Activated naive CD4-positive, alpha-beta T cell treated with anti-CD3 and anti-CD28 coated beads for 36 hours (primary cell): ENCODE data around the gene PDE2A. TPM values are rescaled to one million over a fixed set of nuclear protein-coding genes. Genes with fewer than 3 reads are reported as not detected.

Source experiments
- CTCF ChIA-PET: fragments of 350-600 bp; sonication (Branson Sonifier 250); formaldehyde crosslinking; loops from one replicate; lab custom pipeline; 2021; ENCODE audit warnings: antibody characterized with exemption; lab: Charles Lee
- DNase-seq: peaks from one replicate; pipeline ENCODE4 v3.0.0-alpha.2; 2020
- H3K27ac Mint-ChIP-seq: one replicate; pipeline ENCODE4 v1.8.0; 2021; ENCODE audit warnings: mild to moderate bottlenecking, mixed read lengths
- H3K27me3 Mint-ChIP-seq: one replicate; pipeline ENCODE4 v1.8.0; 2021; ENCODE audit warnings: low read depth, mixed read lengths
- H3K36me3 Mint-ChIP-seq: one replicate; pipeline ENCODE4 v1.8.0; 2021; ENCODE audit warnings: low read depth, mixed read lengths
- H3K4me1 Mint-ChIP-seq: one replicate; pipeline ENCODE4 v1.8.0; 2021; ENCODE audit warnings: low read depth, mixed read lengths
- H3K4me3 Mint-ChIP-seq: one replicate; pipeline ENCODE4 v1.8.0; 2021; ENCODE audit warnings: mild to moderate bottlenecking, moderate library complexity, mixed read lengths
- H3K9me3 Mint-ChIP-seq: one replicate; pipeline ENCODE4 v1.8.0; 2021; ENCODE audit warnings: mixed read lengths
- intact Hi-C: fragments of 100-400 bp; cut with micrococcal nuclease; formaldehyde crosslinking; loops from one replicate; pipeline ENCODE4 v1.15.1; 2023
- total RNA-seq, 2 experiments: library from RNA; stranded (reverse); gene quantifications; one replicate each; pipeline ENCODE4 v1.2.3, GENCODE V29; 2021

The PDE2A gene
- total RNA-seq, 2 experiments from 2014 or later = 0.69 to 1.1 TPM

- Mint-ChIP-seq H3K4me1 (no peaks in the 10 kb centered on the region), H3K27ac (no peak overlapping the region), H3K27me3 (peaks cover 10% of the 10 kb centered on the region), H3K9me3 (no peaks in the 10 kb centered on the region), H3K4me3 (no peak overlapping the region), H3K36me3 (no peaks in the 10 kb centered on the region)
- DNase-seq = no peak
- intact Hi-C loops = loop anchor here (5.0 kb wide), 1 partner anchor 112 kb away; the partner anchor contains the start of gene STARD10
- CTCF ChIA-PET = interaction anchor here (0.6 to 4.9 kb wide), 4 partner anchors 13 to 135 kb away, joined by 3 to 58 read pairs (median 5); no protein-coding TSS in a partner anchor
Measured at GRCh38 chr11:72680624-72681158, 6.5 kb upstream of the PDE2A start.

- Mint-ChIP-seq H3K9me3 (no peaks in the 10 kb centered on the region), H3K27ac (no peak overlapping the region), H3K4me1 (no peaks in the 10 kb centered on the region), H3K36me3 (no peaks in the 10 kb centered on the region), H3K27me3 (peaks cover 15% of the 10 kb centered on the region), H3K4me3 (no peak overlapping the region)
- no peak for DNase-seq
- CTCF ChIA-PET = interaction anchor here (1.0 to 1.9 kb wide), 2 partner anchors 12 to 88 kb away, joined by 5 read pairs; no protein-coding TSS in a partner anchor
- intact Hi-C loops = loop anchor here (5.0 kb wide), 1 partner anchor 112 kb away; the partner anchor contains the start of gene STARD10
Measured at GRCh38 chr11:72679869-72680268, 5.6 kb upstream of the PDE2A start.

- no peaks in the 10 kb centered on the region for H3K9me3 Mint-ChIP-seq
- no peak overlapping the region for H3K27ac Mint-ChIP-seq
- H3K4me3 Mint-ChIP-seq = no peak overlapping the region
- intact Hi-C loops = no loop called here
- DNase-seq = no peak
- no peaks in the 10 kb centered on the region for H3K4me1 Mint-ChIP-seq
- H3K36me3 Mint-ChIP-seq = no peaks in the 10 kb centered on the region
- CTCF ChIA-PET = interaction anchor here (0.6 to 1.5 kb wide), 2 partner anchors 35 to 133 kb away, joined by 5 to 8 read pairs; no protein-coding TSS in a partner anchor
- H3K27me3 Mint-ChIP-seq = peaks cover 27% of the 10 kb centered on the region
Measured at GRCh38 chr11:72678524-72678923, 4.3 kb upstream of the PDE2A start.

GRCh38 chr11:72676861-72677341 is 2.7 kb upstream of the PDE2A start:
- intact Hi-C loops = no loop called here
- Mint-ChIP-seq H3K36me3 (no peaks in the 10 kb centered on the region), H3K27me3 (peaks cover 41% of the 10 kb centered on the region), H3K27ac (no peak overlapping the region), H3K4me1 (no peaks in the 10 kb centered on the region), H3K9me3 (no peaks in the 10 kb centered on the region), H3K4me3 (no peak overlapping the region)
- CTCF ChIA-PET = interaction anchor here (0.6 to 1.1 kb wide), 3 partner anchors 73 to 135 kb away, joined by 3 to 4 read pairs (median 3); no protein-coding TSS in a partner anchor
- peak; percentile 77 for DNase-seq

GRCh38 chr11:72675221-72675620 is 999 bp upstream of the PDE2A start:
- no peak for DNase-seq
- no peaks in the 10 kb centered on the region for H3K9me3 Mint-ChIP-seq
- H3K4me1 Mint-ChIP-seq = no peaks in the 10 kb centered on the region
- H3K27me3 Mint-ChIP-seq = peaks cover 54% of the 10 kb centered on the region
- H3K36me3 Mint-ChIP-seq = no peaks in the 10 kb centered on the region
- CTCF ChIA-PET = interaction anchor here (0.8 to 1.4 kb wide), 3 partner anchors 9 to 175 kb away, joined by 3 to 8 read pairs (median 4); no protein-coding TSS in a partner anchor
- intact Hi-C loops = no loop called here
- H3K27ac Mint-ChIP-seq = no peak overlapping the region
- H3K4me3 Mint-ChIP-seq = no peak overlapping the region

- no peak for DNase-seq
- Mint-ChIP-seq H3K27ac (no peak overlapping the region), H3K27me3 (peaks cover 61% of the 10 kb centered on the region)
Measured at GRCh38 chr11:72673284-72673942, 809 bp downstream of the PDE2A start.

GRCh38 chr11:72672597-72673238 is 1.5 kb downstream of the PDE2A start:
- Mint-ChIP-seq H3K4me3 (no peak overlapping the region), H3K9me3 (no peaks in the 10 kb centered on the region), H3K27me3 (peaks cover 58% of the 10 kb centered on the region), H3K4me1 (no peaks in the 10 kb centered on the region), H3K36me3 (no peaks in the 10 kb centered on the region), H3K27ac (no peak overlapping the region)
- CTCF ChIA-PET = interaction anchor here (0.6 to 1.6 kb wide), 2 partner anchors 12 to 201 kb away, joined by 3 to 6 read pairs; no protein-coding TSS in a partner anchor
- intact Hi-C loops = no loop called here
- DNase-seq = no peak

More at GRCh38 chr11:72673284-72673942, 809 bp downstream of the PDE2A start:
- Mint-ChIP-seq H3K36me3 (no peaks in the 10 kb centered on the region), H3K9me3 (no peaks in the 10 kb centered on the region), H3K4me1 (no peaks in the 10 kb centered on the region), H3K4me3 (no peak overlapping the region)
- CTCF ChIA-PET = no interaction called here
- intact Hi-C loops = no loop called here

- CTCF ChIA-PET = interaction anchor here (0.5 to 1.6 kb wide), 2 partner anchors 13 to 190 kb away, joined by 6 to 8 read pairs; no protein-coding TSS in a partner anchor
- no peaks in the 10 kb centered on the region for H3K36me3 Mint-ChIP-seq
- peaks cover 64% of the 10 kb centered on the region for H3K27me3 Mint-ChIP-seq
- peaks cover 6% of the 10 kb centered on the region for H3K9me3 Mint-ChIP-seq
- no peak overlapping the region for H3K4me3 Mint-ChIP-seq
- intact Hi-C loops = no loop called here
- DNase-seq = no peak
- H3K4me1 Mint-ChIP-seq = no peaks in the 10 kb centered on the region
- H3K27ac Mint-ChIP-seq = no peak overlapping the region
Measured at GRCh38 chr11:72671152-72672099, 2.8 kb downstream of the PDE2A start.

- H3K36me3 Mint-ChIP-seq = no peaks in the 10 kb centered on the region
- CTCF ChIA-PET = no interaction called here
- intact Hi-C loops = no loop called here
- peaks cover 62% of the 10 kb centered on the region for H3K27me3 Mint-ChIP-seq
- H3K4me3 Mint-ChIP-seq = no peak overlapping the region
- peaks cover 6% of the 10 kb centered on the region for H3K9me3 Mint-ChIP-seq
- DNase-seq = no peak
- H3K27ac Mint-ChIP-seq = no peak overlapping the region
- no peaks in the 10 kb centered on the region for H3K4me1 Mint-ChIP-seq
Measured at GRCh38 chr11:72670041-72670440, 4.2 kb downstream of the PDE2A start.

- H3K27me3 Mint-ChIP-seq = peaks cover 60% of the 10 kb centered on the region
- no peak overlapping the region for H3K4me3 Mint-ChIP-seq
- no peaks in the 10 kb centered on the region for H3K36me3 Mint-ChIP-seq
- no peak overlapping the region for H3K27ac Mint-ChIP-seq
- CTCF ChIA-PET = interaction anchor here (2.4 kb wide), 1 partner anchor 83 kb away, joined by 11 read pairs; no protein-coding TSS in a partner anchor
- intact Hi-C loops = no loop called here
- peaks cover 6% of the 10 kb centered on the region for H3K9me3 Mint-ChIP-seq
- DNase-seq = no peak
- H3K4me1 Mint-ChIP-seq = no peaks in the 10 kb centered on the region
Measured at GRCh38 chr11:72669527-72669926, 4.7 kb downstream of the PDE2A start.

GRCh38 chr11:72668629-72669347 is 5.4 kb downstream of the PDE2A start:
- peaks cover 54% of the 10 kb centered on the region for H3K27me3 Mint-ChIP-seq
- no peaks in the 10 kb centered on the region for H3K4me1 Mint-ChIP-seq
- peaks cover 6% of the 10 kb centered on the region for H3K9me3 Mint-ChIP-seq
- CTCF ChIA-PET = interaction anchor here (0.7 to 3.0 kb wide), 5 partner anchors 14 to 198 kb away, joined by 3 to 18 read pairs (median 6); no protein-coding TSS in a partner anchor
- no peak overlapping the region for H3K27ac Mint-ChIP-seq
- no peaks in the 10 kb centered on the region for H3K36me3 Mint-ChIP-seq
- DNase-seq = peak; percentile 35
- no peak overlapping the region for H3K4me3 Mint-ChIP-seq
- intact Hi-C loops = no loop called here
